A549 (cell line): ENCODE measurements around the gene CAMK2N2.

ENCODE experiments used
- CBX2 ChIP-seq: fragments of 200-600 bp; sonication (generic); IDR thresholded peaks from 2 replicates; pipeline ENCODE4 v1.6.1; 2016; ENCODE audit warnings: low read depth, mild to moderate bottlenecking, borderline replicate concordance
- CEBPB ChIP-seq, 2 experiments: fragments of >200 bp in 1 of 2; sonication (Bioruptor Twin) in 1 of 2; formaldehyde crosslinking in 1 of 2; IDR thresholded peaks; 2 replicates each; pipeline ENCODE4 v1.6.1; 2012 to 2016
- CHD4 ChIP-seq: fragments of 200-600 bp; sonication (generic); IDR thresholded peaks from 2 replicates; pipeline ENCODE4 v1.6.1; 2016; ENCODE audit warnings: antibody characterized with exemption, mild to moderate bottlenecking, borderline replicate concordance
- CTCF ChIP-seq: fragments of >200 bp; sonication (Bioruptor Twin); formaldehyde crosslinking; IDR thresholded peaks from 3 replicates; pipeline ENCODE4 v1.5.1; 2016
- EP300 ChIP-seq, 2 experiments: fragments of >200 bp; sonication (Bioruptor Twin); formaldehyde crosslinking; IDR thresholded peaks; 2 replicates in 1 of 2; 3 replicates in 1 of 2; pipeline ENCODE4 v1.6.1; 2016 to 2017
- ESRRA ChIP-seq: fragments of 150-350 bp; IDR thresholded peaks from 2 replicates; pipeline ENCODE4 v1.6.1; 2014; ENCODE audit warnings: mild to moderate bottlenecking, low read length, borderline replicate concordance
- MAZ ChIP-seq: fragments of 150-350 bp; IDR thresholded peaks from 2 replicates; pipeline ENCODE4 v1.6.1; 2014; ENCODE audit warnings: antibody characterized with exemption, low read depth, low read length, borderline replicate concordance
- RAD21 ChIP-seq, 2 experiments: fragments of >200 bp in 1 of 2; sonication (Bioruptor Twin) in 1 of 2; formaldehyde crosslinking in 1 of 2; IDR thresholded peaks in 1 of 2; conservative IDR thresholded peaks in 1 of 2; 2 replicates in 1 of 2; 3 replicates in 1 of 2; pipeline ENCODE4 v1.6.1; 2012 to 2018; ENCODE audit warnings: inconsistent platforms in 1 of 2
- REST ChIP-seq: fragments of 200-600 bp; sonication (generic); IDR thresholded peaks from 2 replicates; pipeline ENCODE4 v1.6.1; 2016; ENCODE audit warnings: antibody characterized with exemption, mild to moderate bottlenecking, moderate library complexity
- RFX5 ChIP-seq: fragments of 450-650 bp; IDR thresholded peaks from 2 replicates; pipeline ENCODE4 v1.7.1; 2014; ENCODE audit warnings: antibody characterized with exemption, mild to moderate bottlenecking, moderate library complexity

- TF ChIP-seq CTCF (no peak), ESRRA (no peak), RFX5 (no peak), REST (no peak), MAZ (no peak), RAD21 (conservative IDR thresholded peaks at IDR 0.05 in 1 of 2, IDR thresholded peaks at IDR 0.05 in 1 of 2) (no peak), CHD4 (no peak), CBX2 (no peak), EP300 (IDR thresholded peaks at IDR 0.05) (no peak), CEBPB (IDR thresholded peaks at IDR 0.05) (no peak)
Observed at GRCh38 chr3:184242297-184242685, 19.1 kb downstream of the CAMK2N2 start.
